Measurements from ENCODE around the gene TTC23L. TPM values are rescaled to one million over a fixed set of nuclear protein-coding genes. Genes with fewer than 3 reads are reported as not detected.

TTC23L gene
- total and polyA plus RNA-seq, 5 donors from 2014 or later, result not detected

DNA sequence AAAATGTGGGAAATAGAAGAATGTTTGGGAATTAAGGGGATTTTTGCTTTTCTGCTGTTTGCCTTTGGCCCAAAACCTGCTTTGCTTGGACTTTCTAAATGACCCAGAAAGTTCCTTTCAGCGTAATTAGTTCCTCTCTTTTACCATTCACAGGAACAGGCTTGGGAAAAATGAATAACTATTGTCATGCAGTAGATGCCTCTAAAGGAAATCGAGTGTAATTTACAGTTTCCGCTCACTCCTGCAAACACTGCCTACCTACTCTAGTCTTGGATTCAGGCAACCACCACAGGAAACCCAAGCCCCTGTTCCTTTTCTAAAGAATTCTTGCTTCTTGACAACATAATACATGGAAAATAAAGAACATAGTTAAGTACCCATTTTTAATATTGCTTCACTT lies 25.0 kb downstream of the TTC23L start:
- Mint-ChIP-seq H3K27me3 (peaks cover 18% of the 10 kb centered on the region), H3K4me3 (no peak overlapping the region), H3K27ac (no peak overlapping the region), H3K4me1 (no peaks in the 10 kb centered on the region), H3K9me3 (peaks cover 0 to 1% (median 0%) of the 10 kb centered on the region in 7 donors), H3K36me3 (no peaks in the 10 kb centered on the region)
- H3K4me3 ChIP-seq (ENCODE audit: low read depth, low read length), result no peak overlapping the region
- H3K9me3 ChIP-seq (ENCODE audit: control insufficient read depth in 2 of 2, low read length in 2 of 2), result no peaks in the 10 kb centered on the region
- no peaks in the 10 kb centered on the region for H3K4me1 ChIP-seq (ENCODE audit: control insufficient read depth, insufficient read depth, low read length, poor library complexity, severe bottlenecking)
- no peaks in the 10 kb centered on the region for H3K27me3 ChIP-seq (ENCODE audit: control insufficient read depth, insufficient read depth, low read length)
- ATAC-seq (ENCODE audit: low read depth in 2 of 2), result no peak
- no peak overlapping the region for H3K27ac ChIP-seq (ENCODE audit: insufficient read depth, low read length, poor library complexity, severe bottlenecking)
- no peaks in the 10 kb centered on the region for H3K36me3 ChIP-seq (ENCODE audit: control insufficient read depth, insufficient read depth, low read length)
- no peak for DNase-seq

DNA sequence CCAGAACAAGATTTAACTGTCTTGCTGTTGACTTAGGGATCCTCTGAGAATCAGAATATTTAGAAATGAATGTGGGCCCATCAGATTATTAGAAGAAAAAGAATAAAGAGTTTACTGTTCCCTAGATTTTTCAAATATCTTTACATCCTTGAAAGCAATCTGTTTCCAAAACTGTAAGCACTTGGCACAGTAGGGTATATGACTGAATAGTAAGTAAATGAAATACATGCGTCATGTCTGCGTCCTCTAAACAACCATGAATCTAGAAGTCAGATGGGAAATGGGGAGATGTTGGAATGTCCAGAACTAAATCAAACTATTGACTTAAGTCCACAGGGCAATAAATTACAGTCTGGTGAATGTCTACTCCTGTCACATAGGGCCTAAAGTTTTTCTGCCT lies 26.1 kb downstream of the TTC23L start:
- Mint-ChIP-seq H3K9me3 (no peaks in the 10 kb centered on the region), H3K4me1 (no peaks in the 10 kb centered on the region), H3K4me3 (no peak overlapping the region), H3K27me3 (peaks cover 26% of the 10 kb centered on the region), H3K36me3 (no peaks in the 10 kb centered on the region), H3K27ac (no peak overlapping the region)
- Histone ChIP-seq H3K27ac (ENCODE audit: insufficient read depth, low read length, poor library complexity, severe bottlenecking) (no peak overlapping the region), H3K9me3 (ENCODE audit: control insufficient read depth in 2 of 2, low read length in 2 of 2) (no peaks in the 10 kb centered on the region), H3K4me1 (ENCODE audit: control insufficient read depth, insufficient read depth, low read length, poor library complexity, severe bottlenecking) (no peaks in the 10 kb centered on the region), H3K36me3 (ENCODE audit: control insufficient read depth, insufficient read depth, low read length) (no peaks in the 10 kb centered on the region), H3K4me3 (ENCODE audit: low read depth, low read length) (no peak overlapping the region), H3K27me3 (ENCODE audit: control insufficient read depth, insufficient read depth, low read length) (no peaks in the 10 kb centered on the region)
- DNase-seq, result no peak
- no peak for ATAC-seq (ENCODE audit: low read depth in 2 of 2)

- H3K27ac ChIP-seq (ENCODE audit: insufficient read depth, low read length, poor library complexity, severe bottlenecking), result no peak overlapping the region
- H3K27ac Mint-ChIP-seq, result no peak overlapping the region
- H3K4me3 Mint-ChIP-seq, result no peak overlapping the region
- H3K36me3 ChIP-seq (ENCODE audit: control insufficient read depth, insufficient read depth, low read length), result no peaks in the 10 kb centered on the region
- no peaks in the 10 kb centered on the region for H3K9me3 Mint-ChIP-seq
- H3K4me1 ChIP-seq (ENCODE audit: control insufficient read depth, insufficient read depth, low read length, poor library complexity, severe bottlenecking), result no peaks in the 10 kb centered on the region
- ATAC-seq (ENCODE audit: low read depth in 2 of 2) (no peak), DNase-seq (no peak)
- no peaks in the 10 kb centered on the region for H3K4me1 Mint-ChIP-seq
- no peak overlapping the region for H3K4me3 ChIP-seq (ENCODE audit: low read depth, low read length)
- H3K36me3 Mint-ChIP-seq, result no peaks in the 10 kb centered on the region
- no peaks in the 10 kb centered on the region for H3K9me3 ChIP-seq (ENCODE audit: control insufficient read depth in 2 of 2, low read length in 2 of 2)
- peaks cover 36% of the 10 kb centered on the region for H3K27me3 Mint-ChIP-seq
- H3K27me3 ChIP-seq (ENCODE audit: control insufficient read depth, insufficient read depth, low read length), result no peaks in the 10 kb centered on the region
These were observed 28.1 kb downstream of the TTC23L start for GRCh38 chr5:34866989-34867471.

DNA sequence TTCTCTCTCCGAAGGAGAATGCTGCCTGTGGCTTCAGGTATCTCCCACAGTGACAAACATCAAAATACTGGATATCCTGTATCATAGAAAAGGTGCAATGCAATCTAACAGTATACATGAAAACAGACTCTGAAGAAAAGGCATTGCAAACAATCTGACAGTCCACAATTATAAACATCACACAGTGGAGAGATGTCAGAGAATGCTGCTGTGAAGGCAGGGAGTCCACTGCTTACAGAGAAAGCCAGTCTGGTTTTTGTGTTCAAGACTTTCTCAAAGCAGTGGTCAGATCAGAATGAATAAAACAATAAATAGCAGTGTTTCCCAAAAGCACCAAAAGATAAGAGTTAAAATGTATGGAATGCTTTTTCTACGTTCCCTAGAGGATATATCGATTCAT lies 28.7 kb downstream of the TTC23L start:
- no peaks in the 10 kb centered on the region for H3K4me1 Mint-ChIP-seq
- H3K27ac Mint-ChIP-seq, result no peak overlapping the region
- no peaks in the 10 kb centered on the region for H3K9me3 ChIP-seq (ENCODE audit: control insufficient read depth in 2 of 2, low read length in 2 of 2)
- ATAC-seq (ENCODE audit: low read depth in 2 of 2), result no peak
- H3K9me3 Mint-ChIP-seq, result no peaks in the 10 kb centered on the region
- no peaks in the 10 kb centered on the region for H3K36me3 ChIP-seq (ENCODE audit: control insufficient read depth, insufficient read depth, low read length)
- no peak for DNase-seq
- H3K36me3 Mint-ChIP-seq, result no peaks in the 10 kb centered on the region
- H3K4me3 Mint-ChIP-seq, result no peak overlapping the region
- no peaks in the 10 kb centered on the region for H3K4me1 ChIP-seq (ENCODE audit: control insufficient read depth, insufficient read depth, low read length, poor library complexity, severe bottlenecking)
- no peaks in the 10 kb centered on the region for H3K27me3 ChIP-seq (ENCODE audit: control insufficient read depth, insufficient read depth, low read length)
- no peak overlapping the region for H3K27ac ChIP-seq (ENCODE audit: insufficient read depth, low read length, poor library complexity, severe bottlenecking)
- H3K4me3 ChIP-seq (ENCODE audit: low read depth, low read length), result no peak overlapping the region
- peaks cover 31% of the 10 kb centered on the region for H3K27me3 Mint-ChIP-seq

DNA sequence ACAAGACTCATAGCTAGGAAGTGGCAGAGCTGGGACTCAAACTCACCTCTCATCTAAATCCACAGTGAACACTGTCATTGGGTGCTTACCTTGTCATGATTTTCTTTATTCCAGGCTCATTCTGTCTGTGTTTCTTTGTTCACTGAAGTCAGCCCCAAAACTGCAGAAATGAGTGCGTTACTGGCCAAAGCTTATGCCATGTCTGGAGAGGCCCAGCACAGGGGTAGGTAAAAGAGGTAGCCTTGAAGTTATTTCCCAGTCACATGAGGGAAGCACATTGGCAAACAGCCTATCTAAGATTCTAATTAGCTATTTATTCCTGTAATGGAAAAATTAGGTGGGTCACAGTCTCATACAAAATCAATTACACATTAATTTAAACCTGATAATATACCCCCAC lies 29.8 kb downstream of the TTC23L start:
- Mint-ChIP-seq H3K27me3 (peaks cover 29% of the 10 kb centered on the region), H3K4me3 (no peak overlapping the region), H3K27ac (no peak overlapping the region), H3K36me3 (no peaks in the 10 kb centered on the region), H3K9me3 (no peaks in the 10 kb centered on the region), H3K4me1 (no peaks in the 10 kb centered on the region)
- no peak overlapping the region for H3K27ac ChIP-seq (ENCODE audit: insufficient read depth, low read length, poor library complexity, severe bottlenecking)
- no peaks in the 10 kb centered on the region for H3K4me1 ChIP-seq (ENCODE audit: control insufficient read depth, insufficient read depth, low read length, poor library complexity, severe bottlenecking)
- DNase-seq (no peak), ATAC-seq (ENCODE audit: low read depth in 2 of 2) (no peak)
- H3K27me3 ChIP-seq (ENCODE audit: control insufficient read depth, insufficient read depth, low read length), result no peaks in the 10 kb centered on the region
- no peak overlapping the region for H3K4me3 ChIP-seq (ENCODE audit: low read depth, low read length)
- H3K36me3 ChIP-seq (ENCODE audit: control insufficient read depth, insufficient read depth, low read length), result no peaks in the 10 kb centered on the region
- H3K9me3 ChIP-seq (ENCODE audit: control insufficient read depth in 2 of 2, low read length in 2 of 2), result no peaks in the 10 kb centered on the region

GRCh38 chr5:34869256-34869655 lies 30.3 kb downstream of the TTC23L start:
- H3K4me1 Mint-ChIP-seq, result no peaks in the 10 kb centered on the region
- H3K4me1 ChIP-seq (ENCODE audit: control insufficient read depth, insufficient read depth, low read length, poor library complexity, severe bottlenecking), result no peaks in the 10 kb centered on the region
- ATAC-seq (ENCODE audit: low read depth in 2 of 2) (no peak), DNase-seq (no peak)
- no peaks in the 10 kb centered on the region for H3K27me3 ChIP-seq (ENCODE audit: control insufficient read depth, insufficient read depth, low read length)
- H3K27ac ChIP-seq (ENCODE audit: insufficient read depth, low read length, poor library complexity, severe bottlenecking), result no peak overlapping the region
- peaks cover 25% of the 10 kb centered on the region for H3K27me3 Mint-ChIP-seq
- no peaks in the 10 kb centered on the region for H3K36me3 ChIP-seq (ENCODE audit: control insufficient read depth, insufficient read depth, low read length)
- peaks cover 0 to 2% (median 0%) of the 10 kb centered on the region in 7 donors for H3K9me3 Mint-ChIP-seq
- H3K4me3 Mint-ChIP-seq, result no peak overlapping the region
- no peaks in the 10 kb centered on the region for H3K9me3 ChIP-seq (ENCODE audit: control insufficient read depth in 2 of 2, low read length in 2 of 2)
- no peaks in the 10 kb centered on the region for H3K36me3 Mint-ChIP-seq
- H3K4me3 ChIP-seq (ENCODE audit: low read depth, low read length), result no peak overlapping the region
- no peak overlapping the region for H3K27ac Mint-ChIP-seq

DNA sequence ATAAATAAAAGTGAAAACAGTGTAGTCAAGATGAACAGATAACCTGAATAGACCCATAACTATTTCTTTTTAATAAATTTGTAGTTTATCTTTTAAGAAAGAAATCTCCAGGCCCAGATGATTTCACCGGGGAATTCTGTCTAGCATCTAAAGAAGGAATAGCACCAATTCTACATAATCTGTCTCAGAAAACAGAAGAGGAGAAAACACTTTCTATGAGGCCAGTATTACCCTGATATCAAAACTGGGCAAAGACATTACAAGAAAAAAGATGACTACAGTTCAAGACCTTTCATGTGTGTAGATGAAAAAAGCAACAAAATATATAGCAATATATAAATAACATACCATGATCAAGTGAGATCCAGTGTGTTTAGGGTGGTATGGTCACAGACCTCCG lies 31.4 kb downstream of the TTC23L start:
- H3K27me3 ChIP-seq (ENCODE audit: control insufficient read depth, insufficient read depth, low read length), result no peaks in the 10 kb centered on the region
- no peaks in the 10 kb centered on the region for H3K9me3 ChIP-seq (ENCODE audit: control insufficient read depth in 2 of 2, low read length in 2 of 2)
- peaks cover 0 to 4% (median 0%) of the 10 kb centered on the region in 7 donors for H3K9me3 Mint-ChIP-seq
- no peak for ATAC-seq (ENCODE audit: low read depth in 2 of 2)
- no peaks in the 10 kb centered on the region for H3K4me1 ChIP-seq (ENCODE audit: control insufficient read depth, insufficient read depth, low read length, poor library complexity, severe bottlenecking)
- no peaks in the 10 kb centered on the region for H3K4me1 Mint-ChIP-seq
- no peak overlapping the region for H3K4me3 Mint-ChIP-seq
- no peak overlapping the region for H3K27ac ChIP-seq (ENCODE audit: insufficient read depth, low read length, poor library complexity, severe bottlenecking)
- H3K36me3 Mint-ChIP-seq, result no peaks in the 10 kb centered on the region
- peaks cover 20% of the 10 kb centered on the region for H3K27me3 Mint-ChIP-seq
- DNase-seq, result no peak
- H3K36me3 ChIP-seq (ENCODE audit: control insufficient read depth, insufficient read depth, low read length), result no peaks in the 10 kb centered on the region
- no peak overlapping the region for H3K4me3 ChIP-seq (ENCODE audit: low read depth, low read length)
- no peak overlapping the region for H3K27ac Mint-ChIP-seq

GRCh38 chr5:34876275-34876674 lies 37.3 kb downstream of the TTC23L start:
- Mint-ChIP-seq H3K36me3 (no peaks in the 10 kb centered on the region), H3K27me3 (peaks cover 8% of the 10 kb centered on the region), H3K27ac (no peak overlapping the region), H3K9me3 (peaks cover 0 to 18% (median 3%) of the 10 kb centered on the region in 7 donors), H3K4me1 (no peaks in the 10 kb centered on the region), H3K4me3 (no peak overlapping the region)
- Histone ChIP-seq H3K27me3 (ENCODE audit: control insufficient read depth, insufficient read depth, low read length) (peaks cover 4% of the 10 kb centered on the region), H3K4me1 (ENCODE audit: control insufficient read depth, insufficient read depth, low read length, poor library complexity, severe bottlenecking) (no peaks in the 10 kb centered on the region), H3K36me3 (ENCODE audit: control insufficient read depth, insufficient read depth, low read length) (no peaks in the 10 kb centered on the region), H3K4me3 (ENCODE audit: low read depth, low read length) (no peak overlapping the region), H3K9me3 (ENCODE audit: control insufficient read depth in 2 of 2, low read length in 2 of 2) (peaks cover 2 to 5% of the 10 kb centered on the region in 2 experiments), H3K27ac (ENCODE audit: insufficient read depth, low read length, poor library complexity, severe bottlenecking) (no peak overlapping the region)
- DNase-seq (no peak), ATAC-seq (ENCODE audit: low read depth in 2 of 2) (no peak)
